Amniotic epithelial cell (primary cell): ENCODE results near the gene POLR3H.

Source experiments
- DNase-seq: peaks from one replicate; pipeline ENCODE4 v3.0.0-alpha.2; 2010; ENCODE audit warnings: low read depth

POLR3H gene

DNA sequence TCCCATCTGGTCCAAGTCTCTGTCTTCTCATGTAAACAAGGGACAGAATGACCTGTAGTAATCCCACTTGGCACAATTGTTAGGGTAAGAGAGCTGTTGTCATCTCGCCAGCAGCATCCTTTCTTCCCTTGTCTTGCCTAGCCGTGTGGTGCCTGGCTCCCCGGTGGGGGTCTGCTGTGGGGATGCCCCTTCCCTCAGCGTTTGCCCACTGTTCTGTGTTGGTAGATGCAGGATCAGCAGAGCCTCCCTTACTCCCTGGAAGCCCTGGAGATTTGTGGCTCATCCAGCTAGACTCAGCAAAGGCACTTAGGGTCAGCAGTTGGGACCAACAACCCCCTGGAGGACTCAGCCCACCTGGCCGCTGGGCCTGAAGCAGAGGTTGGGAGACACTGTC, 62.3 kb downstream of the POLR3H start:
- DNase-seq, result no peak

DNA sequence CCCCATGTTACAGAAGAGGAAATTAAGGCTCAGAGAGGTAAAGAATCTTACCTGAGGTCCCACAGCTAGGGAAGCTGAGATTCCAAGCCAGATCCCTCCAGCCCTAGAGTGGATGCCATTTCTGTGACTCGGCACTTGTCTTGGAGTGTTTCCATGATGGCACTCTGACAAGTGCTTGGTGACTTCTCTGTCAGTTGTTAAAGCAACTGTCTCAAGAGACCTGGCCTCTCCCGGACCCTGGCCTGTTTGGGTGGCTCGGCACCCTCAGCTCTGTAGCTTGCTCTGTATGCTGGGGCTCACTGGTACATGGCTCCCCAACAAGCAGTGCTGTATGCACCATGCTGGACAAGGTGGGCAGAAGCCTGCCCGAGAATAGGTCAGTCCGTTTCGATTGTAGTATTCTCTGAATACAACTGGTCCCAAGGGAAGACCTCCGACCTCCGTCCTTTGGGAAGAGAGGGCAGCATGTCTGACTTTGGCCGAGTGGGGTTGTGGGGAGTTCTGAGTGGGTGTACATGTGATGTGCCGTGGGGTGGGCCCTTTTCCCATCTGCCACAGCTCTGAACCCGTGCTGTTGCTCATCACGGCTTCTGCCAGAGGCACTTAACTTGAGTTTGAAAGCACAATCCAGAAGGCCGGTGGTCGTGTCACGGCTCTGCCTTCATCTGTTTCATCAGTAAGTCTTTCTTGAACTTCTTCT, 63.0 kb downstream of the POLR3H start:
- no peak for DNase-seq

DNA sequence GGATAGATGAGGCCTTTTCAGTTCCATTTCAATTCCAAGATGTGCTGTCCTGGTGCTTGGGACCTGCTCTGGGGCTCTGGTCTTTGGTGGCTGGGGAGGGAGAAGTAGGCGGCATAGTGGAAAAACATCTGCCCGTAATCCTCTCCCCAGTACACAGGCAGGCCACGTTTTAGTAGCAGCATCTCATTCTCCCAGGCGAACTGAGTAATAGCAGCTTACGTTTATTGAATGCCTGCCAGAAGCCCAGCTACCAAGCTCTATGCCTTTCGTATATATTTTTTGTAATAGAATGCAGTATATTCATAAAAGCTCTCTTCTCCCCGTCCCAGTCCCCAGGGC, 63.9 kb downstream of the POLR3H start:
- DNase-seq, result peak; percentile 89

DNA sequence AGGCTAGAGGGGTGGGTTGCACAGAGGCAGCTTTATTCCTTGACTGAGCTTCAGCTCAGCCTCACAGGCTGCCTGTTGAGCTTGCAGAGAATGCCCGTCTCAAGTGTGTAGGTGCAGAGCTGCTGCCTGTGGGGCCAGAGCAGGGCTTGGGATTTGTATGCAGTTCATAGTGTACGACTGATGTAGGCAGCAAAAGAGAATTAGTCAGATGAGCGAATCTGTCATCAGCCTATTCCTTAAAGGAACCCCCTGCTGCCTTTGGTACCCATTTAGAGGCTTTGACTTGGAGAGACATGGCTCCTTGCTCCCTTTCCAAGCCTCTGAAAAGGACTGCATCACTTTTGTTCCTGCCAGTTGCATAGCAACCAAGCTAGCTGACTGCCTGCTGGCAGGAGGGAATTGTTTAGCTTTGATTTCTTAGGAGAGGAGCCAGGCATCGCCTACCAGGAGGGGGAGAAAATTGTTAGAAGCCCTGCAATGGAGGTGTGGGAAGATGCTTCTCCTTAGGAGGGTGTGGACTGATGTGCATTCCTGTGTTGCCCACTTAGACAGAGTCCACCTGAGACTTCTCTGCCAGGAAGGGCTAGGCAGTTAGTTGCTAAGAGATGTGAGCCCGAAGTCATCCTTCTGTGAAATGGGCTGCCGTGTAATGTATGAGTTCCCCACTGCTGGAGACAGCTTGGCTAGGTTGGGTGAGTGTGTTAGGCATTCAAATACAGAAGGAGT, 64.4 kb downstream of the POLR3H start:
- DNase-seq, result peak; percentile 59

DNA sequence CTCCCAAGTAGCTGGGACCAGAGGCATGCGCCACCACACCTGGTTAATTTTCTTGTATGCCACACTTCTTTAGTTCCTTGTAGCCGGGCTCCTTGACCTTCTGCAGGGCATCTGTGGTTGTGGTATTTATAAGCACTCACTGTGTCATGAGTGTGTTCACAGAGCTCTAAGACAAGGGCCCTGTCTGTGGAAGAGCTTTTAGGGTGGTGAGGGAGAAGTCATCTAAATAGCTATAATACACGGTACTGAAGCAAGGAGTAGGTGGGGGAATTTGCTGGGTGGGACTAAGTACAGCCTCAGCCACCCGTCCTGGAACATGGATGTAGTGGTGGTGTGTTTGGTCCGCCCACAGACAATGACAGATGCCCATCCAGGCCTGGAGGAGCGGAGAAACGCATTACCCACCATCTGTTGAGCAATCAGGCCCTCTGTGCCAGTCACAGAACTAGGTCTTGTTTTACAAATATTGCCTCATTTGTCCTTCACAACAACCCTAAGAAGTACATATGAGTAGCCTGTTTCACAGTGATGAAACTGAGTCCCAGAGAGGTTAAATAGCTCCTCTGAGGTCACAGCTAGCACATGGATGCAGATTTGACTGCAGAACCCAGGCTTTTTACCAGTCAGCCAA, 65.3 kb downstream of the POLR3H start:
- DNase-seq, result peak; percentile 100

DNA sequence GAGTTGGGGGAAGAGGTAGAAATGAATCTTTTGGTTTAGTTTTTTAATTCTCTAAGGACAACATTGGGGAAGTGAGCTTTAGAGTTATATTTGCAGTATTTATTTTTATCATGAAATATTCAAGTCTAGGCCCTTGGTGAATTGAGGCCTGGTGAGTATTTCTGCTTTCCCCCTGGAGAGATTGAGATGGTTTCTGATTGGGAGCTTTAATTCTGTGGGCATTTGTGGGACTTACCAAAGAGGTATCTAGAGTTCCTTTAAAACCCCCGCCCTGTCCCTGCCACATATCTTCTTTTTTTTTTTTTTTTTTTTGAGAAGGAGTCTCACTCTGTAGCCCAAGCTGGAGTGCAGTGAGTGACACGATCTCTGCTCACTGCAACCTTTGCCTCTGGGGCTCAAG, 65.8 kb downstream of the POLR3H start:
- DNase-seq, result no peak
